ENCODE data around the gene TSNAX. TPM values are rescaled to one million over a fixed set of nuclear protein-coding genes. Genes with fewer than 3 reads are reported as not detected.
A peak's percentile ranks its signal among the peaks of the same experiment; 100 is the strongest.

The TSNAX gene
- total RNA-seq, 4 donors from 2014 or later: 24.4 to 37.4 (median 33.5) TPM

DNA sequence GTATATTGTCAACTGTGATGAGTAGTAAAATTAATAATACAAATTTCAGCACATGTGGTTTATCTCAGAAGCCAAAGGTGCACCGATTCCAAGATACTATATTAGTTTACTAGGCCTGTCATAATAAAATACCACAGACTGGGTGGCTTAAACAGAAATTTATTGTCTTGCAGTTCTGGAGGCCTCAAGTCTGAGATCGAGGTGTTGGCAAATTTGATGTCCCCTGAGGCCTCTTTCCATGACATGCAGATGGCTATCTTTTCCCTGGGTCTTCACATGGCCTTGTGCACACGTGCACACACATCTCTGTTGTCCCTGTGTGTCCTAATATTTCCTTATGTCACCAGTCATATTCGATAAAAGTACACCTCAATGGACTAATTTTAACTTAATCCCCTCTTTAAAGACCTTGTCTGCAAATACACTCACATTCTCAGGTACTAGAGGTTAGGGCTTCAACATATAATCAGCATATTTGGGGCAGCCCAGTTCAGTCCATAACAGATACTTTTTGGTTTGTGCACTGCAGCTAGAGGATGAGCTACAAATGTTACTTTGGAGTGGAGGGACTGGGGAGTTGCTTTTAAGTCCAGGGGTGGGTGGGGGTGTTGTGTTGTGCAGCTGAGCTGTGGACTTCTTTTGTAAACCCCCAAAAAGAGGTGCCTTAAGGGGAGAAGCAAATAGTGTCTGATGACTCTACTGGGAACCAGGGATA lies 21.4 kb downstream of the TSNAX start:
- H3K9me3 ChIP-seq: no peaks in the 10 kb centered on the region
- no peak for TF ChIP-seq POLR2AphosphoS5 (IDR thresholded peaks at IDR 0.05)
- no peak for TF ChIP-seq EP300 (IDR thresholded peaks at IDR 0.05)
- TF ChIP-seq, protein P1, sequence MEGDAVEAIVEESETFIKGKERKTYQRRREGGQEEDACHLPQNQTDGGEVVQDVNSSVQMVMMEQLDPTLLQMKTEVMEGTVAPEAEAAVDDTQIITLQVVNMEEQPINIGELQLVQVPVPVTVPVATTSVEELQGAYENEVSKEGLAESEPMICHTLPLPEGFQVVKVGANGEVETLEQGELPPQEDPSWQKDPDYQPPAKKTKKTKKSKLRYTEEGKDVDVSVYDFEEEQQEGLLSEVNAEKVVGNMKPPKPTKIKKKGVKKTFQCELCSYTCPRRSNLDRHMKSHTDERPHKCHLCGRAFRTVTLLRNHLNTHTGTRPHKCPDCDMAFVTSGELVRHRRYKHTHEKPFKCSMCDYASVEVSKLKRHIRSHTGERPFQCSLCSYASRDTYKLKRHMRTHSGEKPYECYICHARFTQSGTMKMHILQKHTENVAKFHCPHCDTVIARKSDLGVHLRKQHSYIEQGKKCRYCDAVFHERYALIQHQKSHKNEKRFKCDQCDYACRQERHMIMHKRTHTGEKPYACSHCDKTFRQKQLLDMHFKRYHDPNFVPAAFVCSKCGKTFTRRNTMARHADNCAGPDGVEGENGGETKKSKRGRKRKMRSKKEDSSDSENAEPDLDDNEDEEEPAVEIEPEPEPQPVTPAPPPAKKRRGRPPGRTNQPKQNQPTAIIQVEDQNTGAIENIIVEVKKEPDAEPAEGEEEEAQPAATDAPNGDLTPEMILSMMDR (IDR thresholded peaks at IDR 0.05): no peak
- peaks cover 0 to 24% of the 10 kb centered on the region in 2 donors for H3K36me3 ChIP-seq
- no peak overlapping the region for H3K4me3 ChIP-seq
- no peak overlapping the region for H3K27ac ChIP-seq
- ATAC-seq: no peak
- no peaks in the 10 kb centered on the region for H3K27me3 ChIP-seq
- H3K4me1 ChIP-seq: peaks cover 0 to 49% (median 2%) of the 10 kb centered on the region in 3 donors
- WGBS, 2 donors (ENCODE audit: low coverage in 1 of 2): 6 to 57% methylated on average over 2 to 4 of the region's 4 CpGs

DNA sequence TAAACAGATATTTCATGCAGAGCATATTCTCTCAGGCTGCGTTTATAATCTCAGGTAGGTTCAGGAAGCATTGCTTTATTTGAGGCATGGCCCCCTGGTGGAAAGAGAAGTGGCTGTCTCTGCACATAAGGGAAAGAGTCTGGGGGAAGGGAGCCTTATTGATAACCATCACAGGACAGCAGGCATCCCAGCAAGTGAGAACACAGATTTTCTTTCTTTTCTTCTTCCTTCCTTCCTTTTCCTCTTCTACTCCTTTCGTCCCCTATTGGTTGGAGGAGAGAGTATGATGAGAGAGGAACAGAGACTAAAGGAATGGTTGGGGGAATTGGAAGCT lies 21.9 kb downstream of the TSNAX start:
- Histone ChIP-seq H3K27ac (no peak overlapping the region), H3K4me3 (no peak overlapping the region), H3K27me3 (no peaks in the 10 kb centered on the region), H3K9me3 (no peaks in the 10 kb centered on the region), H3K36me3 (peaks cover 0 to 27% of the 10 kb centered on the region in 2 donors), H3K4me1 (peaks cover 0 to 45% (median 2%) of the 10 kb centered on the region in 3 donors)
- 22 to 66% methylated on average over 1 to 2 of the region's 2 CpGs for WGBS, 2 donors (ENCODE audit: low coverage in 1 of 2)
- ATAC-seq: no peak
- TF ChIP-seq, protein P1 (IDR thresholded peaks at IDR 0.05): peak in 2 of 4 experiments; percentile 6 to 29
- TF ChIP-seq POLR2A (IDR thresholded peaks at IDR 0.05): no peak

DNA sequence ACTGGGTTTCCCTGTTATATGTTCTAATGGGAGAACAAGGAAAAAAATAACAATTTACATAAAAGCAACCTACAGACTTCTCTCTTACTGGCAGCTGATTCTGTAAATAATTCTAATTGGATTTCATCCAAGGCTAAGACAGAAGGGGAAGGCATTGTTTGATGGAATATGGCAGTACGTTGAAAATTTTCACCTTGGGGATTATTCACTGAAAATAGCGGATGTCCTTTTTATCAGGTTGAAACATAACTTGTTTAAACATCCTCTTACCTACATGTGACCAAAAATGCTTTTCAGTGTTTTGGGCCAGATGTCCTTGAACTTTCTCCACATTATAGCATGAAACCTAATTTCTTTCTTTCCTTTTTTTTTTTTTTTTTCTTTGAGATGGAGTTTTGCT lies 24.9 kb downstream of the TSNAX start:
- TF ChIP-seq, protein P1 (IDR thresholded peaks at IDR 0.05): no peak
- Histone ChIP-seq H3K36me3 (peaks cover 0 to 19% of the 10 kb centered on the region in 2 donors), H3K27ac (no peak overlapping the region), H3K4me3 (no peak overlapping the region), H3K4me1 (peaks cover 0 to 43% (median 2%) of the 10 kb centered on the region in 3 donors), H3K27me3 (no peaks in the 10 kb centered on the region), H3K9me3 (no peaks in the 10 kb centered on the region)
- WGBS, 2 donors (ENCODE audit: low coverage in 1 of 2): 25 to 36% methylated on average over 2 of the region's 2 CpGs
- no peak for ATAC-seq

DNA sequence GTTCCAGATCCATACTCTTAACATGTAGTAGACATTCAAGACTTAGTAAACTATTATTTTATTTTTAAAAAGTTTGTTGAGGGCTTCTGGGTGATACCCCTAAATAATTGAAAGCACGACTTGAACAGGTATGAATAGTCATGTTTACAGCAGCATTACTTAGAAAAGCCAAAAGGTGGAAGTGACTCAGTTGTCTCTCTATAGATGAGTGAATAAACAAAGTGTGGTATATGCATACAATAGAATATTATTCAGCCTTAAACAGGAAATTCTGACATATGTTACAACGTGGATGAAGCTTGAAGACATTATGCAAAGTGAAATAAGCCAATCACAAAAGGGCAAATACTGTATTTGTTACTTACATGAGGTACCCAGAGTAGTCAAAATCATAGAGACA lies 26.5 kb downstream of the TSNAX start:
- peaks cover 0 to 19% of the 10 kb centered on the region in 2 donors for H3K36me3 ChIP-seq
- no peak overlapping the region for H3K27ac ChIP-seq
- H3K4me3 ChIP-seq: no peak overlapping the region
- H3K27me3 ChIP-seq: no peaks in the 10 kb centered on the region
- peaks cover 0 to 29% (median 2%) of the 10 kb centered on the region in 3 donors for H3K4me1 ChIP-seq
- ATAC-seq: no peak
- TF ChIP-seq POLR2AphosphoS5 (IDR thresholded peaks at IDR 0.05) (no peak), POLR2A (IDR thresholded peaks at IDR 0.05) (no peak), EP300 (IDR thresholded peaks at IDR 0.05) (no peak)
- TF ChIP-seq, protein P1 (IDR thresholded peaks at IDR 0.05): no peak
- WGBS, 2 donors (ENCODE audit: low coverage in 1 of 2): 75 to 94% methylated on average over 2 of the region's 2 CpGs
- no peaks in the 10 kb centered on the region for H3K9me3 ChIP-seq

DNA sequence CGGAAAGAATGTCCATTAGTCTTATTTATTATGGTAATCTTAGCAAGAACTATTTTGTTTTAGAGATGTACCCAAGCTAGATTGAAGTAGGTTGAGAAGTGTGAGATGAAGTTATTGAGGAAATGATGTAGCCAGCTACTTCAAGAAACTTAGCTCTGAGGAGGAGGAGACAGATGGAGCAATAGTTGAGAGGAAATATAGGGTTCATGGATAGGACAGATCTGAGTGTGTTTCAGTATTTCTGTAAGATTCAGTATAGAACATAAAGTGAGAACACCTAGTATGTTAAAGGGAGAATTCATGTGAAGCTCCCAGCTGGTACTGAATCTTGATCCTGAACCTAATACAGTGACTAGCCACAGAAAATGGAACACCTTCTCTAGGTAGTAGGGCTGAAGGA lies 28.9 kb downstream of the TSNAX start:
- Histone ChIP-seq H3K4me1 (peaks cover 0 to 23% (median 2%) of the 10 kb centered on the region in 3 donors), H3K27me3 (no peaks in the 10 kb centered on the region), H3K9me3 (no peaks in the 10 kb centered on the region), H3K27ac (no peak overlapping the region), H3K36me3 (peaks cover 0 to 25% of the 10 kb centered on the region in 2 donors), H3K4me3 (no peak overlapping the region)
- TF ChIP-seq POLR2A (IDR thresholded peaks at IDR 0.05) (no peak), POLR2AphosphoS5 (IDR thresholded peaks at IDR 0.05) (no peak), EP300 (IDR thresholded peaks at IDR 0.05) (no peak)
- TF ChIP-seq, protein P1 (IDR thresholded peaks at IDR 0.05): no peak
- 80 to 100% methylated on average over 1 of the region's 1 CpG for WGBS, 2 donors (ENCODE audit: low coverage in 1 of 2)
- ATAC-seq: no peak
